ENCODE measurements around the gene HOXA13.

DNA sequence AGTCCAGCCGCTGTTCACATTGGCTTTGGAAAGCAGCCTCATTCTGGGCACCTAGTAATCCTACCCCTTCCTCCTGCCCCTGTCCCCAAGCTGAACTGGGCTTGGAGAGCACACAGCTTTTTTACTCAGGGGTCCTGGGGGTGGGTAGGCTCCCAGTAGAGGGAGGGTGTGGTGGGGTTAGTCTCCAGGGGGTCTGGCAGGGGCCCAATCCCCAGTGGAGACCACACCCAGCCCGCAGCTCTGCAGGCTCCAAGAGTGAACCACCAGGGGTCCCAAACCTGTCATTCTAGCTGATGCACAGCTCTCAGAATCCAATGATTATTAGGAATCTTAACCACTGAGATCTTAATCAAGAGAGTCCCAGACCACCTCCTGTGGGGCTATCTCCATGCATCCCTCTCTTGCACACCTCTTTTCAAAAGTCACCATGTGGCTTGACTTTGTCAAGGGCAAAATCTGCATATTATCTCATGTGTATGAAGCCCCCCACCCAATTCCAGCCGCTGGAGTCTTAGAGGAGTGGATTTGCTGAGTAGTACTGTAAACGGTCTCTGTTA lies 17.5 kb downstream of the HOXA13 start:
- TF ChIP-seq, protein P1, sequence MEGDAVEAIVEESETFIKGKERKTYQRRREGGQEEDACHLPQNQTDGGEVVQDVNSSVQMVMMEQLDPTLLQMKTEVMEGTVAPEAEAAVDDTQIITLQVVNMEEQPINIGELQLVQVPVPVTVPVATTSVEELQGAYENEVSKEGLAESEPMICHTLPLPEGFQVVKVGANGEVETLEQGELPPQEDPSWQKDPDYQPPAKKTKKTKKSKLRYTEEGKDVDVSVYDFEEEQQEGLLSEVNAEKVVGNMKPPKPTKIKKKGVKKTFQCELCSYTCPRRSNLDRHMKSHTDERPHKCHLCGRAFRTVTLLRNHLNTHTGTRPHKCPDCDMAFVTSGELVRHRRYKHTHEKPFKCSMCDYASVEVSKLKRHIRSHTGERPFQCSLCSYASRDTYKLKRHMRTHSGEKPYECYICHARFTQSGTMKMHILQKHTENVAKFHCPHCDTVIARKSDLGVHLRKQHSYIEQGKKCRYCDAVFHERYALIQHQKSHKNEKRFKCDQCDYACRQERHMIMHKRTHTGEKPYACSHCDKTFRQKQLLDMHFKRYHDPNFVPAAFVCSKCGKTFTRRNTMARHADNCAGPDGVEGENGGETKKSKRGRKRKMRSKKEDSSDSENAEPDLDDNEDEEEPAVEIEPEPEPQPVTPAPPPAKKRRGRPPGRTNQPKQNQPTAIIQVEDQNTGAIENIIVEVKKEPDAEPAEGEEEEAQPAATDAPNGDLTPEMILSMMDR (IDR thresholded peaks at IDR 0.05 in 4 of 5, conservative IDR thresholded peaks at IDR 0.05 in 1 of 5): no peak
- TF ChIP-seq POLR2A (IDR thresholded peaks at IDR 0.05): no peak
